Esophagus muscularis mucosa (tissue), 4 donors: ENCODE data around the gene FAM110D. TPM values are rescaled to one million over a fixed set of nuclear protein-coding genes. Genes with fewer than 3 reads are reported as not detected.

ENCODE experiments used
- DNase-seq: peaks from one replicate; pipeline ENCODE4 v3.0.0-alpha.2; 2017; ENCODE audit errors: extremely low spot score
- H3K27ac ChIP-seq, 4 donors: fragments of 200-600 bp; sonication (generic); replicated peaks in 1 of 4; 1 replicate in 3 of 4; 2 replicates in 1 of 4; pipeline ENCODE4 v1.5.1; 2016 to 2019; ENCODE audit warnings: mild to moderate bottlenecking in 1 of 4
- H3K27me3 ChIP-seq, 4 donors: fragments of 200-600 bp; sonication (generic); one replicate each; pipeline versions ENCODE4 v1.5.1 to v1.6.0; 2016 to 2019
- H3K36me3 ChIP-seq, 4 donors: fragments of 200-600 bp; sonication (generic); one replicate each; pipeline ENCODE4 v1.5.1; 2016 to 2019
- H3K4me1 ChIP-seq, 4 donors: fragments of 200-600 bp; sonication (generic); one replicate each; pipeline ENCODE4 v1.5.1; 2016 to 2019
- H3K4me3 ChIP-seq, 4 donors: fragments of 200-600 bp; sonication (generic); 1 replicate in 2 of 4; 2 replicates in 2 of 4; pipeline ENCODE4 v1.5.1; 2016 to 2019; ENCODE audit warnings: mild to moderate bottlenecking in 4 of 4, moderate library complexity in 1 of 4
- H3K9me3 ChIP-seq, 4 donors: fragments of 200-600 bp; sonication (generic); 1 replicate in 3 of 4; 2 replicates in 1 of 4; pipeline ENCODE4 v1.5.1; 2016 to 2019
- CTCF ChIP-seq, 3 experiments: fragments of 200-600 bp in 2 of 3; fragments of 450-650 bp in 1 of 3; sonication (generic) in 2 of 3; IDR thresholded peaks; one replicate each; pipeline ENCODE4 v1.5.1; 2017 to 2019; ENCODE audit warnings: antibody characterized with exemption in 3 of 3, mild to moderate bottlenecking in 2 of 3, moderate library complexity in 1 of 3
- EP300 ChIP-seq: sonication (generic); formaldehyde crosslinking; IDR thresholded peaks from one replicate; pipeline ENCODE4 v1.6.1; 2017; ENCODE audit warnings: antibody characterized with exemption
- POLR2A ChIP-seq: fragments of 450-650 bp; IDR thresholded peaks from one replicate; pipeline ENCODE4 v1.6.1; 2017; ENCODE audit warnings: antibody characterized with exemption, moderate library complexity, mild to moderate bottlenecking, low read depth
- POLR2AphosphoS5 ChIP-seq, 2 donors: sonication (generic); formaldehyde crosslinking; IDR thresholded peaks; one replicate each; pipeline ENCODE4 v1.6.1; 2017; ENCODE audit warnings: antibody characterized with exemption in 2 of 2
- WGBS: methylation state at CpG from one replicate; pipeline ENCODE4 v1.1.5; 2018; 5-methylcytosine and 5-hydroxymethylcytosine counted together
- intact Hi-C: fragments of 100-400 bp; cut with DNase I; formaldehyde crosslinking; loops from one replicate; pipeline ENCODE4 v1.15.1; 2023
- total RNA-seq, 4 donors: library from RNA; depleted of rRNA; stranded (reverse); fragments of >200 nt; gene quantifications; one replicate each; pipeline versions ENCODE4 v1.1.0 to v1.2.1, GENCODE V29; 2016

FAM110D gene
- total RNA-seq, 4 donors from 2014 or later = 2.9 to 17.9 (median 11.6) TPM

GRCh38 chr1:26195805-26196204, 36.9 kb downstream of the FAM110D start:
- TF ChIP-seq POLR2AphosphoS5 (IDR thresholded peaks at IDR 0.05) (no peak), EP300 (no peak), CTCF (IDR thresholded peaks at IDR 0.05) (no peak)
- DNase-seq = no peak
- intact Hi-C loops = no loop called here
- H3K27ac ChIP-seq = no peak overlapping the region
- 61% methylated on average over 3 of the region's 3 CpGs for WGBS
- H3K36me3 ChIP-seq = no peaks in the 10 kb centered on the region
- H3K27me3 ChIP-seq = peaks cover 0 to 14% (median 0%) of the 10 kb centered on the region in 4 donors
- no peaks in the 10 kb centered on the region for H3K9me3 ChIP-seq
- H3K4me1 ChIP-seq = peaks cover 0 to under 1% (median 0%) of the 10 kb centered on the region in 4 donors
- no peak overlapping the region for H3K4me3 ChIP-seq

- DNase-seq = no peak
- peaks cover 0 to 18% (median 0%) of the 10 kb centered on the region in 4 donors for H3K27me3 ChIP-seq
- intact Hi-C loops = no loop called here
- no peak for TF ChIP-seq EP300
- no peak for TF ChIP-seq POLR2A
- TF ChIP-seq CTCF (IDR thresholded peaks at IDR 0.05) = no peak
- no peak for TF ChIP-seq POLR2AphosphoS5 (IDR thresholded peaks at IDR 0.05)
- H3K36me3 ChIP-seq = no peaks in the 10 kb centered on the region
- H3K4me3 ChIP-seq = no peak overlapping the region
- H3K27ac ChIP-seq = no peak overlapping the region
- H3K9me3 ChIP-seq = no peaks in the 10 kb centered on the region
- WGBS = 81% methylated on average over 3 of the region's 3 CpGs
- peaks cover 0 to 7% (median 2%) of the 10 kb centered on the region in 4 donors for H3K4me1 ChIP-seq
These were observed 38.4 kb downstream of the FAM110D start for GRCh38 chr1:26197301-26197700.

GRCh38 chr1:26197813-26198212, 38.9 kb downstream of the FAM110D start:
- DNase-seq = no peak
- TF ChIP-seq CTCF (IDR thresholded peaks at IDR 0.05) (no peak), POLR2AphosphoS5 (IDR thresholded peaks at IDR 0.05) (no peak), POLR2A (no peak), EP300 (no peak)
- Histone ChIP-seq H3K27ac (no peak overlapping the region), H3K36me3 (no peaks in the 10 kb centered on the region), H3K4me3 (no peak overlapping the region), H3K9me3 (no peaks in the 10 kb centered on the region), H3K4me1 (peaks cover 0 to 7% (median 2%) of the 10 kb centered on the region in 4 donors), H3K27me3 (peaks cover 0 to 18% (median 0%) of the 10 kb centered on the region in 4 donors)
- intact Hi-C loops = no loop called here
- 62% methylated on average over 3 of the region's 11 CpGs for WGBS

- Histone ChIP-seq H3K27ac (no peak overlapping the region), H3K4me3 (no peak overlapping the region), H3K36me3 (no peaks in the 10 kb centered on the region), H3K4me1 (peaks cover 0 to 7% (median 2%) of the 10 kb centered on the region in 4 donors), H3K27me3 (peaks cover 0 to 25% (median 0%) of the 10 kb centered on the region in 4 donors), H3K9me3 (no peaks in the 10 kb centered on the region)
- intact Hi-C loops = no loop called here
- no peak for TF ChIP-seq POLR2AphosphoS5 (IDR thresholded peaks at IDR 0.05)
- TF ChIP-seq EP300 = no peak
- WGBS = 85% methylated on average over 4 of the region's 5 CpGs
- no peak for DNase-seq
These were observed 41.5 kb downstream of the FAM110D start for GRCh38 chr1:26200413-26200812.

GRCh38 chr1:26203642-26204318, 44.9 kb downstream of the FAM110D start:
- no peaks in the 10 kb centered on the region for H3K36me3 ChIP-seq
- H3K9me3 ChIP-seq = no peaks in the 10 kb centered on the region
- H3K4me1 ChIP-seq = peaks cover 0 to 7% (median 2%) of the 10 kb centered on the region in 4 donors
- no peak for DNase-seq
- 78% methylated on average over 1 of the region's 9 CpGs for WGBS
- H3K27ac ChIP-seq = no peak overlapping the region
- peaks cover 0 to 16% (median 0%) of the 10 kb centered on the region in 4 donors for H3K27me3 ChIP-seq
- H3K4me3 ChIP-seq = no peak overlapping the region
- TF ChIP-seq POLR2AphosphoS5 (IDR thresholded peaks at IDR 0.05) (no peak), EP300 (no peak), CTCF (IDR thresholded peaks at IDR 0.05) (no peak), POLR2A (no peak)
- intact Hi-C loops = no loop called here
